DND-41 (cell line): ENCODE results near the gene UGT2A3.

Source experiments
- ATAC-seq: fragments of 200-7000 bp; cut with Tn5 transposase; 3 replicates; pipeline ENCODE4 v1.9.1; 2021; ENCODE audit warnings: low read depth; ENCODE audit not compliant: insufficient read depth
- DNase-seq: peaks from one replicate; pipeline ENCODE4 v3.0.0-alpha.2; 2020
- H2AFZ ChIP-seq: 2 replicates; pipeline ENCODE4 v1.6.0; 2012; ENCODE audit warnings: low read depth, low read length
- H3K27ac ChIP-seq: 2 replicates; pipeline ENCODE4 v1.5.1; 2012; ENCODE audit warnings: low read length, inconsistent platforms
- H3K27me3 ChIP-seq: fragments of 200-600 bp; sonication (generic); 2 replicates; pipeline ENCODE4 v1.6.0; 2012; ENCODE audit warnings: low read length, mild to moderate bottlenecking, inconsistent platforms; ENCODE audit not compliant: insufficient read depth, poor library complexity
- H3K36me3 ChIP-seq: 2 replicates; pipeline ENCODE4 v1.5.1; 2012; ENCODE audit warnings: low read length, inconsistent platforms; ENCODE audit not compliant: insufficient read depth
- H3K4me1 ChIP-seq: 2 replicates; pipeline ENCODE4 v1.5.1; 2012; ENCODE audit warnings: mild to moderate bottlenecking, low read length; ENCODE audit not compliant: insufficient read depth
- H3K4me2 ChIP-seq: 2 replicates; pipeline ENCODE4 v1.6.0; 2012; ENCODE audit warnings: mild to moderate bottlenecking, moderate library complexity, low read length, inconsistent platforms; ENCODE audit not compliant: insufficient read depth
- H3K4me3 ChIP-seq, 2 experiments: fragments of 200-600 bp in 1 of 2; shearing (Covaris generic) in 1 of 2; 2 replicates each; pipeline ENCODE4 v1.5.1; 2012 to 2016; ENCODE audit warnings: inconsistent platforms in 2 of 2, low read length in 2 of 2, mild to moderate bottlenecking in 2 of 2, low read depth in 1 of 2, moderate library complexity in 1 of 2
- H3K79me2 ChIP-seq: 2 replicates; pipeline ENCODE4 v1.6.0; 2012; ENCODE audit warnings: low read length, inconsistent platforms; ENCODE audit not compliant: insufficient read depth
- H3K9ac ChIP-seq: 2 replicates; pipeline ENCODE4 v1.6.0; 2012; ENCODE audit warnings: low read depth, mild to moderate bottlenecking, inconsistent platforms, low read length, moderate library complexity
- H3K9me3 ChIP-seq: 2 replicates; pipeline ENCODE4 v1.5.1; 2012; ENCODE audit warnings: low read length, moderate library complexity, mild to moderate bottlenecking, inconsistent platforms; ENCODE audit not compliant: insufficient read depth, severe bottlenecking
- H4K20me1 ChIP-seq: 2 replicates; pipeline ENCODE4 v1.6.0; 2012; ENCODE audit warnings: low read length; ENCODE audit not compliant: insufficient read depth
- EZH2 ChIP-seq: IDR thresholded peaks from 3 replicates; pipeline ENCODE4 v1.6.1; 2012; ENCODE audit warnings: borderline replicate concordance, low read depth, mild to moderate bottlenecking, moderate library complexity, low read length, inconsistent platforms; ENCODE audit not compliant: severe bottlenecking
- TF ChIP-seq, protein P1 (sequence below): IDR thresholded peaks from 2 replicates; pipeline ENCODE4 v1.5.1; 2012; ENCODE audit warnings: borderline replicate concordance, low read length, moderate library complexity, mild to moderate bottlenecking; ENCODE audit not compliant: poor library complexity, severe bottlenecking; ENCODE audit errors: extremely low read depth

The UGT2A3 gene

DNA sequence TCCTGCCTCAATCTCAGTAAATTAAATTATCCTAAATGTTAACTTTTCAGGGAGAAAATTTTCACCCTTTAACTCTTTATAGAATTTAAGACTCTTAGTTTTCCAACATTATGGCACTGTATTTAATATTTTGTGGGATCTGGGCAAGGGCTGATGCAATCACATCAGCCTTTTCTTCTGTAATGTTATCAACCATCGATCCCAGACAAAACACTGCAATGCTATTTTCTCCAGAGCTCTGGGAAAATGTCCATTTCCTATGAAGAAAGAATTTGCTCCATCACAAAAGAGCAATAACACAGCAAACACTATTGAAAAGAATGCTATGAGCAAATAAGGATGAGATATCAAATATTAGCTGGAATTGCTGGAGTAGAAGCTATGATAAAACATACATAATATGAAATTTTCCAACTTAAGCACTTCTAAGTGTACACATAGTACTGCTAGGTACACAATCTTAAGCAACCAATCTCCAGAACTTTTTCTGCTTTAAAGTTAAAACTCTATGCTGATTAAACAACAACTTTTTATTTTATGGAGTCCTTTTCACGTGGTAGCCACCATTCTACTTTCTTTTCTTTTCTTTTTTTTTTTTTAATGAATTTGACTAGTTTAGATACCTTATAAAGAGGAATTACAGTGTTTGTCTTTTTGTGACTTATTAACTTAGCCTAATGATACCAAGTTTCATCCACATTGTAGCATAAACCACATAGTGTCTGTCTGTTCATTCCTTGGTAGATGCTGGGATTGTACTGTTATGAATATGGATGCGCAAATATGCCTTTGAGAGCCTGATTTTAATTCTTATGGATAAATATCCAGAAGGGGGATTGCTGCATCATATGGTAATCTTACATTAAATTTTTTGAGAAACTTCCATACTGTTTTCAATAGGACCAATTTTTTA is 43.6 kb downstream of the UGT2A3 start:
- H3K4me3 ChIP-seq = no peak overlapping the region
- no peak for DNase-seq
- no peak for TF ChIP-seq EZH2
- TF ChIP-seq, protein P1, sequence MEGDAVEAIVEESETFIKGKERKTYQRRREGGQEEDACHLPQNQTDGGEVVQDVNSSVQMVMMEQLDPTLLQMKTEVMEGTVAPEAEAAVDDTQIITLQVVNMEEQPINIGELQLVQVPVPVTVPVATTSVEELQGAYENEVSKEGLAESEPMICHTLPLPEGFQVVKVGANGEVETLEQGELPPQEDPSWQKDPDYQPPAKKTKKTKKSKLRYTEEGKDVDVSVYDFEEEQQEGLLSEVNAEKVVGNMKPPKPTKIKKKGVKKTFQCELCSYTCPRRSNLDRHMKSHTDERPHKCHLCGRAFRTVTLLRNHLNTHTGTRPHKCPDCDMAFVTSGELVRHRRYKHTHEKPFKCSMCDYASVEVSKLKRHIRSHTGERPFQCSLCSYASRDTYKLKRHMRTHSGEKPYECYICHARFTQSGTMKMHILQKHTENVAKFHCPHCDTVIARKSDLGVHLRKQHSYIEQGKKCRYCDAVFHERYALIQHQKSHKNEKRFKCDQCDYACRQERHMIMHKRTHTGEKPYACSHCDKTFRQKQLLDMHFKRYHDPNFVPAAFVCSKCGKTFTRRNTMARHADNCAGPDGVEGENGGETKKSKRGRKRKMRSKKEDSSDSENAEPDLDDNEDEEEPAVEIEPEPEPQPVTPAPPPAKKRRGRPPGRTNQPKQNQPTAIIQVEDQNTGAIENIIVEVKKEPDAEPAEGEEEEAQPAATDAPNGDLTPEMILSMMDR = no peak
- no peak overlapping the region for H2AFZ ChIP-seq
- H3K27ac ChIP-seq = no peak overlapping the region
- no peaks in the 10 kb centered on the region for H3K9me3 ChIP-seq
- ATAC-seq = no peak
- no peak overlapping the region for H3K9ac ChIP-seq
- no peaks in the 10 kb centered on the region for H3K79me2 ChIP-seq
- no peaks in the 10 kb centered on the region for H3K36me3 ChIP-seq
- no peak overlapping the region for H3K4me2 ChIP-seq
- no peaks in the 10 kb centered on the region for H4K20me1 ChIP-seq
- H3K4me1 ChIP-seq = no peaks in the 10 kb centered on the region
- H3K27me3 ChIP-seq = no peaks in the 10 kb centered on the region

DNA sequence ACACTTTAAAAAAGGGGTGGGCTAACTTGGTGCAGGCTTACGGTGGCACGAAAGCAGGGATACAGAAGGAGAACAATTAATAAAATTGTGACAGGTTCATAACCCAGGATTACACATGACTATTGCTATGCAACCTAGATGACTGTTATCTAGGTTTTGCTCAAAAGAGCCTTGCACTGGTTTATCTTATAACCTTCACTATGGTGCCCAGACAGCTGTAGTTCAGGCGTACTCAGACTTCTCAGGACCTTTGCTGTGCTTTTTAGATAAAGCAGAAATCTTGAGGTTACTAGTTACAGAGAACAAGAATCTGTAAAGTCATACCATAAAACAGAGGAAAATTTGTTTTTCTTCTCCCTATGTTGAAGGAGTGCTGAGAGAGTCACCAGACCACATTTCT is 44.4 kb downstream of the UGT2A3 start:
- DNase-seq = no peak
- Histone ChIP-seq H4K20me1 (no peaks in the 10 kb centered on the region), H3K27ac (no peak overlapping the region), H3K4me1 (no peaks in the 10 kb centered on the region), H3K9ac (no peak overlapping the region), H2AFZ (no peak overlapping the region), H3K9me3 (no peaks in the 10 kb centered on the region), H3K36me3 (no peaks in the 10 kb centered on the region), H3K4me3 (no peak overlapping the region), H3K4me2 (no peak overlapping the region), H3K79me2 (no peaks in the 10 kb centered on the region), H3K27me3 (no peaks in the 10 kb centered on the region)
- ATAC-seq = no peak
- TF ChIP-seq EZH2 = no peak
- TF ChIP-seq, protein P1 = no peak

DNA sequence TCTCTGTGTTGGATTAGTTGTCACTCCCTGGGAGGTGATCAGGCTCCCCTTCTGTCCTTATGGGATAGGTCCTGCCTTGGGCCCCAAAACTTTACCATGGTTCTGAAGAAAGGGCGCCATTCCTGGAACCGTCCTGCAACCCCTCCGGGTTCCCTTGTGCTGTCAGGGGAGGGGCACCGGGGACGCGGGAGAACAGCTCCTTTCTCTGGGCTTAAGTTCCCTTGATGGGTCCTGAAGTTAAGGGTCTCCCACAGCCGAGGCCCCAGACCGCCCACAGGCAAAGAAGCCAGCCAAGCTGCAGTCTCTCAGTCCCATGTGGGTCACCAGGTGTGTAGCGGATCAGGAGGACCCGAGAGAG is 44.8 kb downstream of the UGT2A3 start:
- no peak overlapping the region for H3K9ac ChIP-seq

More for the DNA sequence above, 44.8 kb downstream of the UGT2A3 start:
- Histone ChIP-seq H3K4me1 (no peaks in the 10 kb centered on the region), H3K4me3 (no peak overlapping the region), H2AFZ (no peak overlapping the region), H3K27me3 (no peaks in the 10 kb centered on the region), H3K27ac (no peak overlapping the region), H3K4me2 (no peak overlapping the region), H3K79me2 (no peaks in the 10 kb centered on the region), H3K9me3 (no peaks in the 10 kb centered on the region), H3K36me3 (no peaks in the 10 kb centered on the region), H4K20me1 (no peaks in the 10 kb centered on the region)
- ATAC-seq = no peak
- no peak for TF ChIP-seq EZH2
- TF ChIP-seq, protein P1 = no peak
- DNase-seq = no peak
